Measurements from ENCODE around the gene IPO8.
"Not testable (repeated sequence)": the region's sequence is repeated elsewhere in the genome, so short reads cannot be mapped to it uniquely, and the experiment has no call there.

The IPO8 gene

DNA sequence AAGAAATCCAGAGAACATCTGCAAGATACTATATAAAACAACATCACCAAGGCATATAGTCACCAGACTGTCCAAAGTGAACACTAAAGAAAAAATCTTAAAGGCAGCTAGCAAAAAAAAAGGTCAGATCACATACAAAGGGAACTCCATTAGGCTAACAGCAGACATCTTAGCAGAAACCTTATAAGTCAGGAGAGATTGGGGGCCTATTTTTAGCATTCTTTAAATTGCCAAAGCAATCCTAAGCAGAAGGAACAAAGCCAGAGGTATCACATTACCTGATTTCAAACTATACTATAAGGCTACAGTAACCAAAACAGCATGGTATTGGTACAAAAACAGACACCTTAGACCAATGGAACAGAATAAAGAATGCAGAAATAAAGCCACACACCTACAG, 92.5 kb downstream of the IPO8 start:
- no peak for DNase-seq

DNA sequence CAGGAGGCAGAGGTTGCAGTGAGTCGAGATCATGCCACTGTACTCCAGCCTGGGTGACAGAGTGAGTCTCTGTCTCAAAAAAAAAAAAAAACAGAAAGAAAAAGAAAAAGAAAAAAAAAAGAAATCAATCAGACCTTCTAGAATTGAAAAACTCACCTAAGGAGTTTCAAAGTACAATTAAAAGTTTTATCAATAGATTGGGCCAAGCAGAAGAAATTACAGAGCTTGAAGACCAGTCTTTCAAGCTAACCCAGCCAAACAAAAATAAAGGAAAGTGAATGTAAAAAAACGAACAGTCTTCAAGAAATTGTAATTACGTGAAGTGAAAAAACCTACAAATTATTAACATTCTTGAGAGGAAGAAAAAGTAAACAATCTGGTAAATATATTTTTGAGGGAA, 93.0 kb downstream of the IPO8 start:
- no peak for DNase-seq

DNA sequence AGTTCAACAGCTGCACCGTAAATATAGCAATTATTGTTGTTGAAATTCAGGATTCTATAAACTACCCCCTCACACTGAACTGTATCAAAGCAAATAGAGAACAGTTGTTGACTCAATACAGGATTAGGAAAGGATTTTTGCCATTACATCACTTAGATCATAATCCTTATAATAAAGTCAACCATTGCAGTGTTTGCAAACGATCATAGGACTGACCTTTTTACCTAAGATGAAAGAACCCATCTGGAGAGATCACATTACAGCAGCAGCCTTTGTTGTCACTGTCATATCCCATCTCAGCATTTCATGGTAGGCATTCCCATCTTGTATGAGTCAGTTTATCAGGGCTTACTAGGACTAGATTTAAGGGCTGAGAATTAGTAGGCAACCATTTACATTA, 96.1 kb downstream of the IPO8 start:
- no peak for DNase-seq

DNA sequence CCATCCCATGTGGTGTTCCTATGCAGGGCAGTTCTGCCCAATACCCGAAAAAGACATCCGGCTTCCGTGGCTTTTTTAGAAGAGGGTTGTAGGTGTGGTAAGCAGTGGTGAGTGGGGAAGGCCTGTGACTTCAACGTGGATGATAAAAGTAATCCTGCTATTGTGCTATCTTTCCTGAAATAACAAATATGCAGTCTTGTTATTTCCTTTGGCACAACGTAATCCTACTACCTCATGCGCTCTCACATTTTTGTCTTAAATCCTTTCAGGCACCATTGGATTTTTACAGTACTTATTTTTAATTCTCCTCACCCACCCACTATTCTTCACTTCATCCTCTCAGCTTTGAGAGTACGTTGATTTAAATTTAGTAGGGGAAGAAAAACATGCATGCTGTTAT, 96.8 kb downstream of the IPO8 start:
- no peak for DNase-seq

DNA sequence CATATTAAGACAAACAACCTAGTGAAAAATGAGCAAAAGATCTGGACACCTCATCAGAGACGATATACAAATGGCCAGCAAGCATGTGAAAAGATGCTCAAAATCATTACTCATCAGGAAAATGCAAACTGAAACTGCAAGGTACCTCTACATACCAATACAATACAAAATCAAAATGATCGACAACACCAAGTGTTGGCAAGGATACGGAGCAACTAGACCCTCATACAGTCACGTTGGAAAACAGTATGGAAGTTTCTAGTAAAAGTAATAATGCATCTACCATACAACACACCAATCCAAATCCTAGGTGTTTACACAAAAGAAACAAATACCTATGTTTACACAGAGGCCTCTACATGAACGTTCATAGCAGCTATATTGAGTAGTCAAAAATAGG, 99.9 kb downstream of the IPO8 start:
- DNase-seq: no peak

DNA sequence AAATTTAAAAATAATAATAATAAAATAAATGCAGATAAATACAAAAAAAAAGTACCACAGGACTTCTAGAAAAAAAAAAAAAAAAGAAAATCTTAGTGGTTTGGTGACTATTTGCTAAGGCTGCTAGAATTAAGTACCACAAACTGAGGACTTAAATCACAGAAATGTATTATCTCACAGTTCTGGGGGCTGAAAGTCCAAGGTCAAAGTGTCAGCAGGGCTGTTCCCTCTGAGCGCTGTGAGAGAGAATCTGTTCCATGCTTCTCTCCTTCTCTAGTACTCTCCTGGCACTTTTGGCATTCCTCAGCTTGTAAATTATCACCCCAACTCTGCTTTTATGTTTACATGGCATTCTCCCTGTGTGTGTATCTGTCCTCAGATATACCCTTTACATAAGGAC, 101.2 kb downstream of the IPO8 start:
- no peak for DNase-seq

DNA sequence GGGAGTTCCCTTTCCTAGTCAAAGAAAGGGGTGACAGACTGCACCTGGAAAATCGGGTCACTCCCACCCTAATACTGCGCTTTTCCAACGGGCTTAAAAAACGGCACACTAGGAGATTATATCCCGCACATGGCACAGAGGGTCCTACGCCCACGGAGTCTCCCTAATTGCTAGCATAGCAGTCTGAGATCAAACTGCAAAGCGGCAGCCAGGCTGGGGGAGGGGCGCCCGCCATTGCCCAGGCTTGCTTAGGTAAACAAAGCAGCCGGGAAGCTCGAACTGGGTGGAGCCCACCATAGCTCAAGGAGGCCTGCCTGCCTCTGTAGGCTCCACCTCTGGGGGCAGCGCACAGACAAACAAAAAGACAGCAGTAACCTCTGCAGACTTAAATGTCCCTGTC, 107.1 kb downstream of the IPO8 start:
- DNase-seq: not testable (repeated sequence)

DNA sequence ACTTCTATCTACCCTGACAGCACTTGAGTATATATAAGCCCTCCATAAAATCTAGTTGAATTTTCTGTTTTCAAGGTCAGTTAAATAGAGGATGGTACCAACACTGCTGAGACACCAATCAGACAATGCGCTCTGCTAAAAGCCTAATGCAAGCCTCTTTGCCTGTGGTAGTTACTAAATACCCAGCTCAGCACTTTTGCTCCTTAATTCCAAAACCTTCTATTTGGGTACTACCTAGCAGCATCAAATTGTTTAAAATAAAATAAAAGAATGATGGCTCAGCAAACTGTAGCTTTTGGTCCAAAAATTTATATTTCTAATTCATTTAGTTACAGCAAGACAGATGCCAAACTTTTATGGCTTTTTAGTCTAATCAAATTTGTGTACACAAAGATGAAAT, 107.9 kb downstream of the IPO8 start:
- DNase-seq: no peak

DNA sequence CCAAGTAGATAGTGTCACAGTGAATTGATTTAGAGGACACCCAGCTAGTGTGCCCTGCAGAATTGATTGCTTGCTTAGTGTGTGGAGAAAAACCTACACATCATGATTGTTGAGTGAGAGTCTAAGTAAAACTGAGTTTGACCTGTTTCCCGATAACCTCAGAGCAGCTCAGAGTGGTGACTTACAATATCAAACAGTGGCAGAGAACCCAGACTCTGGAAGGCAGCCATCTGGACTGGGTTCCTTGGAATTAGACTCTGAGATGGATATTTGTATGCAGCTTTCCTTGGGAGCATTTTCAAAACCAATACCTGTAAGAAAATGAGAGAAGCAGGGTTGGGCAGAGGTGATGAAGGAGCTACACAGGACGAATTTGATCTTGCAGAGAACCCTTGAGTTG, 109.8 kb downstream of the IPO8 start:
- DNase-seq: no peak

DNA sequence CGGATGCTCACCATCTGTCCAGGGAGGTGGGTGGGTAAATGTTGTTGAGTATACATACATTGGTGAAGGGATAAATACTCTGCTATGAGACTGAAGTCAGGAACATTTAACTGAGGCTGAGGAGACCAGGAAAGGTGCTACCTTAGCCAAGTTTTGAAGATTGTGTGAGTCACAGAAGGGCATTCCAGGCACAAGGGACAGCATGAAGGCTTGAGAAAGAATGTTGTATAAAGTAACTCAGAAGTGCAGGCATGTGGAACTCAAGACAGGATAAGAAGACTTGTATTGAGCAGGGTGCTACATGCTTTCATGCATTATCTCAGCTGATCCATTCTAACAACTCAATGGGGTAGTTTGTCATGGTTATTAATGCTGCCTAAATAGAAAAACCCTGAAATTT, 112.7 kb downstream of the IPO8 start:
- DNase-seq: no peak

DNA sequence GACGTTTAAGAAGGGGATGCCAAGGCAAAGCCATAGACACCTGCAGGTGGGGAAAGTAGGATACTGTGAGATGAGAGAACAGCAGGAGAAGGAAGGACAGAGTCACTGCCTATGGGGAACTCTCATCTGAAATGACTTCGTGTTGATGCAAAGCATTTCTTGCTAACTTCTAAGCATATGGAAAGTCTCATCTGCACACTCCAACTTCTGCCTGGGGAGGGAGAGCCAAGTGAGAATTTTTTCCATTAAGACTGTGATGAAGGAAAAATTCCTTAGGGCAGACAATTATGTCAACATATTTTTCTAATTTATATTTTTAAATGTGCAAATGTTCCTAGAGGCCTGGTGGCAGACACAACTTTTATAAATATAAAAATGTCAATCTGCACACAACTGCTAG, 115.3 kb downstream of the IPO8 start:
- no peak for DNase-seq
